SK-N-SH (cell line): ENCODE data around the gene DMD. TPM values are rescaled to one million over a fixed set of nuclear protein-coding genes. Genes with fewer than 3 reads are reported as not detected.

Experiments used
- CTCF ChIA-PET: fragments of 300-600, 350-600 bp; formaldehyde crosslinking; extraction: SDS; loops from one replicate; lab custom pipeline; 2021; lab: Yijun Ruan, JAX
- POLR2A ChIA-PET: fragments of 350-600 bp; sonication (Branson Sonifier 250); formaldehyde crosslinking; extraction: SDS; loops from one replicate; lab custom pipeline; 2020; ENCODE audit warnings: antibody characterized with exemption, inconsistent platforms; lab: Yijun Ruan, JAX
- DNase-seq: peaks from one replicate; pipeline ENCODE4 v3.0.0; 2012
- H2AFZ ChIP-seq: fragments of 200-600 bp; sonication (generic); 2 replicates; pipeline ENCODE4 v1.8.1; 2016; ENCODE audit warnings: antibody characterized with exemption, mild to moderate bottlenecking, low read depth
- H3F3A ChIP-seq: fragments of 200-600 bp; sonication (generic); replicated peaks from 2 replicates; pipeline ENCODE3; 2016; ENCODE audit warnings: antibody characterized with exemption, mild to moderate bottlenecking; ENCODE audit not compliant: insufficient read depth
- H3K27ac ChIP-seq, 2 experiments: fragments of 200-500 bp in 1 of 2; fragments of 200-600 bp in 1 of 2; sonication (Bioruptor generic) in 1 of 2; sonication (generic), shearing (Covaris generic) in 1 of 2; 2 replicates each; pipeline versions ENCODE4 v1.5.1 to v1.6.1; 2014 to 2016; ENCODE audit warnings: low read depth in 2 of 2, inconsistent platforms in 1 of 2, low read length in 1 of 2, mild to moderate bottlenecking in 1 of 2, mixed read lengths in 1 of 2
- H3K27me3 ChIP-seq: fragments of 200-600 bp; sonication (generic), shearing (Covaris generic); 2 replicates; pipeline ENCODE4 v1.6.1; 2016; ENCODE audit warnings: mixed run types; ENCODE audit not compliant: insufficient read depth
- H3K36me3 ChIP-seq, 2 experiments: fragments of 200-500 bp in 1 of 2; fragments of 200-600 bp in 1 of 2; sonication (Bioruptor generic) in 1 of 2; sonication (generic) in 1 of 2; replicated peaks in 1 of 2; 2 replicates each; pipeline versions ENCODE3 to v1.5.1; 2014 to 2016; ENCODE audit warnings: low read length in 1 of 2, mild to moderate bottlenecking in 1 of 2; ENCODE audit not compliant: insufficient read depth in 2 of 2, control insufficient read depth in 1 of 2
- H3K4me1 ChIP-seq, 2 experiments: fragments of 200-500 bp in 1 of 2; fragments of 200-600 bp in 1 of 2; sonication (Bioruptor generic) in 1 of 2; sonication (generic), shearing (Covaris generic) in 1 of 2; 2 replicates each; pipeline versions ENCODE4 v1.5.1 to v1.6.1; 2014 to 2016; ENCODE audit warnings: low read depth in 1 of 2, low read length in 1 of 2, mixed run types in 1 of 2; ENCODE audit not compliant: insufficient read depth in 2 of 2, control insufficient read depth in 1 of 2
- H3K4me2 ChIP-seq: fragments of 200-600 bp; sonication (generic), shearing (Covaris generic); 2 replicates; pipeline ENCODE4 v1.6.1; 2017; ENCODE audit warnings: mixed run types
- H3K4me3 ChIP-seq, 2 experiments: fragments of 200-500 bp in 1 of 2; fragments of 200-600 bp in 1 of 2; sonication (Bioruptor generic) in 1 of 2; sonication (generic), shearing (Covaris generic) in 1 of 2; 2 replicates each; pipeline versions ENCODE4 v1.5.1 to v1.8.1; 2014 to 2016; ENCODE audit warnings: low read depth in 2 of 2, inconsistent platforms in 1 of 2, low read length in 1 of 2, mild to moderate bottlenecking in 1 of 2, mixed read lengths in 1 of 2, moderate library complexity in 1 of 2
- H3K79me2 ChIP-seq: fragments of 200-600 bp; sonication (generic); 2 replicates; pipeline ENCODE4 v1.8.1; 2017; ENCODE audit warnings: mild to moderate bottlenecking; ENCODE audit not compliant: insufficient read depth
- H3K9ac ChIP-seq: fragments of 200-600 bp; sonication (generic); 2 replicates; pipeline ENCODE4 v1.6.1; 2017; ENCODE audit warnings: mixed run types
- H3K9me2 ChIP-seq: fragments of 200-600 bp; sonication (generic); 2 replicates; pipeline ENCODE4 v1.6.1; 2017; ENCODE audit warnings: mixed run types
- H3K9me3 ChIP-seq: fragments of 200-600 bp; sonication (generic); 2 replicates; pipeline ENCODE4 v1.6.1; 2017; ENCODE audit warnings: mixed run types, mild to moderate bottlenecking, moderate library complexity
- H4K20me1 ChIP-seq: fragments of 200-600 bp; sonication (generic); 2 replicates; pipeline ENCODE4 v1.6.1; 2017; ENCODE audit warnings: mild to moderate bottlenecking, mixed run types; ENCODE audit not compliant: insufficient read depth
- ELF1 ChIP-seq: IDR thresholded peaks from 2 replicates; pipeline ENCODE4 v1.4.0; 2012
- FOXJ3 ChIP-seq: sonication (generic); formaldehyde crosslinking; IDR thresholded peaks from 2 replicates; pipeline ENCODE4 v1.5.1; 2020; ENCODE audit warnings: mild to moderate bottlenecking, missing genetic modification reagents
- FOXM1 ChIP-seq: IDR thresholded peaks from 2 replicates; pipeline ENCODE4 v1.4.0; 2012; ENCODE audit warnings: low read depth, mild to moderate bottlenecking
- GABPA ChIP-seq: IDR thresholded peaks from 2 replicates; pipeline ENCODE4 v1.4.0; 2012; ENCODE audit warnings: low read depth, mild to moderate bottlenecking
- JUND ChIP-seq: IDR thresholded peaks from 2 replicates; pipeline ENCODE4 v1.4.0; 2012
- MEF2A ChIP-seq: IDR thresholded peaks from 2 replicates; pipeline ENCODE4 v1.4.0; 2012; ENCODE audit warnings: low read depth, borderline replicate concordance
- NFIC ChIP-seq: IDR thresholded peaks from 2 replicates; pipeline ENCODE4 v1.4.0; 2012; ENCODE audit warnings: borderline replicate concordance
- RAD21 ChIP-seq: IDR thresholded peaks from 2 replicates; pipeline ENCODE4 v1.6.1; 2012; ENCODE audit warnings: mild to moderate bottlenecking, low read length
- RCOR1 ChIP-seq: fragments of 150-350 bp; IDR thresholded peaks from 2 replicates; pipeline ENCODE4 v1.6.1; 2017; ENCODE audit warnings: antibody characterized with exemption, low read length
- RFX5 ChIP-seq: IDR thresholded peaks from 2 replicates; pipeline ENCODE4 v1.6.1; 2012; ENCODE audit warnings: mild to moderate bottlenecking, improper control_type of control experiment, low read length
- RXRA ChIP-seq: IDR thresholded peaks from 2 replicates; pipeline ENCODE4 v1.4.0; 2012; ENCODE audit warnings: low read depth, mild to moderate bottlenecking, borderline replicate concordance
- SIN3A ChIP-seq: IDR thresholded peaks from 2 replicates; pipeline ENCODE4 v1.6.1; 2012; ENCODE audit warnings: low read depth, mild to moderate bottlenecking, low read length, moderate library complexity, borderline replicate concordance
- TAF1 ChIP-seq: IDR thresholded peaks from 2 replicates; pipeline ENCODE4 v1.6.1; 2012; ENCODE audit warnings: low read depth, mild to moderate bottlenecking, low read length, moderate library complexity, borderline replicate concordance
- TCF12 ChIP-seq: IDR thresholded peaks from 2 replicates; pipeline ENCODE4 v1.4.0; 2012
- TEAD4 ChIP-seq: IDR thresholded peaks from 2 replicates; pipeline ENCODE4 v1.4.0; 2012; ENCODE audit warnings: mild to moderate bottlenecking, borderline replicate concordance; ENCODE audit not compliant: insufficient read depth
- YY1 ChIP-seq: IDR thresholded peaks from 2 replicates; pipeline ENCODE4 v1.4.0; 2012; ENCODE audit warnings: low read depth, mild to moderate bottlenecking
- WGBS: methylation state at CpG from one replicate; pipeline ENCODE4 v1.1.6; 2017; ENCODE audit warnings: low lambda C conversion rate; 5-methylcytosine and 5-hydroxymethylcytosine counted together
- polyA plus RNA-seq, 3 experiments: library from polyadenylated mRNA; depleted of rRNA; stranded (reverse); fragments of >200 nt; gene quantifications; 2 replicates each; pipeline ENCODE4 v1.2.3, GENCODE V29; 2012
- TF ChIP-seq, protein P1 (sequence below): IDR thresholded peaks from 2 replicates; pipeline ENCODE4 v1.4.0; 2012; ENCODE audit warnings: low read depth, borderline replicate concordance
- TF ChIP-seq, protein P2 (sequence below): IDR thresholded peaks from 2 replicates; pipeline ENCODE4 v1.4.0; 2012; ENCODE audit warnings: low read depth, borderline replicate concordance
- TF ChIP-seq, protein P3 (sequence below): fragments of 150-350 bp; IDR thresholded peaks from 2 replicates; pipeline ENCODE4 v1.6.1; 2017; ENCODE audit warnings: antibody characterized with exemption, low read length, low read depth, borderline replicate concordance
- TF ChIP-seq, protein P4 (sequence below): IDR thresholded peaks from 2 replicates; pipeline ENCODE4; 2012

DMD gene
- polyA plus RNA-seq, 1 of the 3 experiments (the other 2 are of a cell fraction), result 3.9 TPM

DNA sequence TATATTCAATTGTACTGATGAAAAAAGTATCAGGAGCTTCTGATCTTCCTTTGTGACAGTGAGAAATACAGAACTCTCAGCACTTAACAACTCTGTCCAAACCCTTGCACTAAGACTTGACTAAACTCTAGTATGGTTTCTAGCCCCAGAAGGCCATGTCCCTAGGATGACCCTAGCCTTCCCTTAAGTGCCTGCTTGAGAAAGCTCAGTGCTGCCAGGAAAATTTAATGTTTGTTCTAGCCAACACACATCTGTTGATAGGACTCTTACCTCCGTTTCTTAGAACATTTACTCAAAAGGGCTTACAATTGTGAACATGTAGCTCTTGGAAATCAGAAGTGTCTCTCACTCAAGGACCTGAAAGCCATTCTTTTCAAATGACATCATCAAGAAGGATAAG lies 1084.4 kb downstream of the DMD start:
- Histone ChIP-seq H3K4me1 (no peaks in the 10 kb centered on the region), H3K79me2 (no peaks in the 10 kb centered on the region), H3K9me3 (no peaks in the 10 kb centered on the region), H3K4me2 (no peak overlapping the region), H2AFZ (no peak overlapping the region), H3K9ac (no peak overlapping the region), H3F3A (no peaks in the 10 kb centered on the region), H3K27ac (no peak overlapping the region), H4K20me1 (no peaks in the 10 kb centered on the region), H3K4me3 (no peak overlapping the region), H3K27me3 (no peaks in the 10 kb centered on the region), H3K9me2 (no peaks in the 10 kb centered on the region), H3K36me3 (no peaks in the 10 kb centered on the region)
- TF ChIP-seq, protein P1, sequence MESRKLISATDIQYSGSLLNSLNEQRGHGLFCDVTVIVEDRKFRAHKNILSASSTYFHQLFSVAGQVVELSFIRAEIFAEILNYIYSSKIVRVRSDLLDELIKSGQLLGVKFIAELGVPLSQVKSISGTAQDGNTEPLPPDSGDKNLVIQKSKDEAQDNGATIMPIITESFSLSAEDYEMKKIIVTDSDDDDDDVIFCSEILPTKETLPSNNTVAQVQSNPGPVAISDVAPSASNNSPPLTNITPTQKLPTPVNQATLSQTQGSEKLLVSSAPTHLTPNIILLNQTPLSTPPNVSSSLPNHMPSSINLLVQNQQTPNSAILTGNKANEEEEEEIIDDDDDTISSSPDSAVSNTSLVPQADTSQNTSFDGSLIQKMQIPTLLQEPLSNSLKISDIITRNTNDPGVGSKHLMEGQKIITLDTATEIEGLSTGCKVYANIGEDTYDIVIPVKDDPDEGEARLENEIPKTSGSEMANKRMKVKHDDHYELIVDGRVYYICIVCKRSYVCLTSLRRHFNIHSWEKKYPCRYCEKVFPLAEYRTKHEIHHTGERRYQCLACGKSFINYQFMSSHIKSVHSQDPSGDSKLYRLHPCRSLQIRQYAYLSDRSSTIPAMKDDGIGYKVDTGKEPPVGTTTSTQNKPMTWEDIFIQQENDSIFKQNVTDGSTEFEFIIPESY, result no peak
- TF ChIP-seq RFX5, result no peak
- TF ChIP-seq JUND, result no peak
- TF ChIP-seq FOXM1, result no peak
- TF ChIP-seq, protein P2, sequence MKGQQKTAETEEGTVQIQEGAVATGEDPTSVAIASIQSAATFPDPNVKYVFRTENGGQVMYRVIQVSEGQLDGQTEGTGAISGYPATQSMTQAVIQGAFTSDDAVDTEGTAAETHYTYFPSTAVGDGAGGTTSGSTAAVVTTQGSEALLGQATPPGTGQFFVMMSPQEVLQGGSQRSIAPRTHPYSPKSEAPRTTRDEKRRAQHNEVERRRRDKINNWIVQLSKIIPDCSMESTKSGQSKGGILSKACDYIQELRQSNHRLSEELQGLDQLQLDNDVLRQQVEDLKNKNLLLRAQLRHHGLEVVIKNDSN, result no peak
- no peak for TF ChIP-seq SIN3A
- TF ChIP-seq, protein P3, sequence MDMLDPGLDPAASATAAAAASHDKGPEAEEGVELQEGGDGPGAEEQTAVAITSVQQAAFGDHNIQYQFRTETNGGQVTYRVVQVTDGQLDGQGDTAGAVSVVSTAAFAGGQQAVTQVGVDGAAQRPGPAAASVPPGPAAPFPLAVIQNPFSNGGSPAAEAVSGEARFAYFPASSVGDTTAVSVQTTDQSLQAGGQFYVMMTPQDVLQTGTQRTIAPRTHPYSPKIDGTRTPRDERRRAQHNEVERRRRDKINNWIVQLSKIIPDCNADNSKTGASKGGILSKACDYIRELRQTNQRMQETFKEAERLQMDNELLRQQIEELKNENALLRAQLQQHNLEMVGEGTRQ, result no peak
- no peak for TF ChIP-seq TEAD4
- no peak for TF ChIP-seq ELF1
- TF ChIP-seq FOXJ3 (CRISPR knock-in tag), result no peak
- no peak for TF ChIP-seq RXRA
- TF ChIP-seq YY1, result no peak
- no peak for TF ChIP-seq RAD21
- no peak for TF ChIP-seq NFIC
- no peak for TF ChIP-seq GABPA
- no peak for TF ChIP-seq MEF2A
- TF ChIP-seq TCF12, result no peak
- TF ChIP-seq RCOR1, result no peak
- TF ChIP-seq, protein P4, sequence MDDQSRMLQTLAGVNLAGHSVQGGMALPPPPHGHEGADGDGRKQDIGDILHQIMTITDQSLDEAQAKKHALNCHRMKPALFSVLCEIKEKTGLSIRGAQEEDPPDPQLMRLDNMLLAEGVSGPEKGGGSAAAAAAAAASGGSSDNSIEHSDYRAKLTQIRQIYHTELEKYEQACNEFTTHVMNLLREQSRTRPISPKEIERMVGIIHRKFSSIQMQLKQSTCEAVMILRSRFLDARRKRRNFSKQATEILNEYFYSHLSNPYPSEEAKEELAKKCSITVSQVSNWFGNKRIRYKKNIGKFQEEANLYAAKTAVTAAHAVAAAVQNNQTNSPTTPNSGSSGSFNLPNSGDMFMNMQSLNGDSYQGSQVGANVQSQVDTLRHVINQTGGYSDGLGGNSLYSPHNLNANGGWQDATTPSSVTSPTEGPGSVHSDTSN, result no peak
- no peak for TF ChIP-seq TAF1
- no peak for DNase-seq
- ChIA-PET POLR2A (interaction anchor here (1.0 kb wide), 1 partner anchor 9 kb away, joined by 3 read pairs; no protein-coding TSS in a partner anchor), CTCF (no interaction called here)
- WGBS, result 0% methylated on average over 1 of the region's 1 CpG
